Measurements from ENCODE around the gene FTCDNL1.

Gene FTCDNL1

GRCh38 chr2:199818754-199819153, 32.2 kb downstream of the FTCDNL1 start:
- H3K9me3 Mint-ChIP-seq = peaks cover 0 to 1% of the 10 kb centered on the region in 2 donors
- H3K27me3 Mint-ChIP-seq = no peaks in the 10 kb centered on the region
- H3K4me1 Mint-ChIP-seq = no peaks in the 10 kb centered on the region
- H3K27ac Mint-ChIP-seq = no peak overlapping the region
- H3K36me3 Mint-ChIP-seq = peaks cover 3 to 4% of the 10 kb centered on the region in 2 donors
- no peak overlapping the region for H3K4me3 Mint-ChIP-seq
- DNase-seq (no peak), ATAC-seq (replicated peaks) (no peak)

- Mint-ChIP-seq H3K27me3 (no peaks in the 10 kb centered on the region), H3K4me3 (no peak overlapping the region)
- no peak for DNase-seq
These were observed 33.0 kb downstream of the FTCDNL1 start for GRCh38 chr2:199818026-199818425.

GRCh38 chr2:199814817-199815211, 36.2 kb downstream of the FTCDNL1 start:
- Mint-ChIP-seq H3K27ac (no peak overlapping the region), H3K9me3 (no peaks in the 10 kb centered on the region), H3K4me1 (no peaks in the 10 kb centered on the region), H3K36me3 (peaks cover 0 to 2% of the 10 kb centered on the region in 2 donors), H3K27me3 (no peaks in the 10 kb centered on the region), H3K4me3 (no peak overlapping the region)
- no peak for DNase-seq
- ATAC-seq (replicated peaks) = no peak

More at GRCh38 chr2:199818026-199818425, 33.0 kb downstream of the FTCDNL1 start:
- Mint-ChIP-seq H3K27ac (no peak overlapping the region), H3K36me3 (peaks cover under 1 to 2% of the 10 kb centered on the region in 2 donors), H3K4me1 (no peaks in the 10 kb centered on the region), H3K9me3 (peaks cover 0 to under 1% of the 10 kb centered on the region in 2 donors)
- no peak for ATAC-seq (replicated peaks)

GRCh38 chr2:199814101-199814816, 36.7 kb downstream of the FTCDNL1 start:
- H3K4me3 Mint-ChIP-seq = no peak overlapping the region
- DNase-seq (no peak), ATAC-seq (replicated peaks) (no peak)
- H3K27ac Mint-ChIP-seq = no peak overlapping the region
- H3K9me3 Mint-ChIP-seq = no peaks in the 10 kb centered on the region
- no peaks in the 10 kb centered on the region for H3K27me3 Mint-ChIP-seq
- H3K4me1 Mint-ChIP-seq = no peaks in the 10 kb centered on the region
- peaks cover 0 to 2% of the 10 kb centered on the region in 2 donors for H3K36me3 Mint-ChIP-seq

- peaks cover 1 to 4% of the 10 kb centered on the region in 2 donors for H3K9me3 Mint-ChIP-seq
- H3K4me1 Mint-ChIP-seq = no peaks in the 10 kb centered on the region
- no peak overlapping the region for H3K4me3 Mint-ChIP-seq
- ATAC-seq (replicated peaks) (no peak), DNase-seq (no peak)
- no peaks in the 10 kb centered on the region for H3K27me3 Mint-ChIP-seq
- H3K27ac Mint-ChIP-seq = no peak overlapping the region
- H3K36me3 Mint-ChIP-seq = no peaks in the 10 kb centered on the region
These were observed 38.5 kb downstream of the FTCDNL1 start for GRCh38 chr2:199812493-199812892.

- Mint-ChIP-seq H3K4me3 (no peak overlapping the region), H3K4me1 (no peaks in the 10 kb centered on the region), H3K27ac (no peak overlapping the region), H3K36me3 (no peaks in the 10 kb centered on the region), H3K27me3 (no peaks in the 10 kb centered on the region), H3K9me3 (peaks cover 1 to 4% of the 10 kb centered on the region in 2 donors)
- DNase-seq (no peak), ATAC-seq (replicated peaks) (no peak)
These were observed 39.6 kb downstream of the FTCDNL1 start for GRCh38 chr2:199811346-199811745.

GRCh38 chr2:199810422-199811171, 40.4 kb downstream of the FTCDNL1 start:
- Mint-ChIP-seq H3K9me3 (peaks cover 1 to 4% of the 10 kb centered on the region in 2 donors), H3K27me3 (no peaks in the 10 kb centered on the region), H3K4me3 (no peak overlapping the region), H3K36me3 (no peaks in the 10 kb centered on the region), H3K4me1 (no peaks in the 10 kb centered on the region), H3K27ac (peak overlapping the region; percentile 62)
- DNase-seq (no peak), ATAC-seq (replicated peaks) (no peak)

- Mint-ChIP-seq H3K9me3 (peaks cover 1 to 4% of the 10 kb centered on the region in 2 donors), H3K27ac (no peak overlapping the region), H3K36me3 (no peaks in the 10 kb centered on the region), H3K27me3 (no peaks in the 10 kb centered on the region), H3K4me3 (no peak overlapping the region), H3K4me1 (no peaks in the 10 kb centered on the region)
- DNase-seq (no peak), ATAC-seq (replicated peaks) (no peak)
These were observed 43.0 kb downstream of the FTCDNL1 start for GRCh38 chr2:199807966-199808365.

GRCh38 chr2:199806179-199806578, 44.8 kb downstream of the FTCDNL1 start:
- H3K36me3 Mint-ChIP-seq = no peaks in the 10 kb centered on the region
- H3K9me3 Mint-ChIP-seq = peaks cover 1 to 4% of the 10 kb centered on the region in 2 donors
- ATAC-seq (replicated peaks) = no peak
- no peak overlapping the region for H3K4me3 Mint-ChIP-seq
- H3K27ac Mint-ChIP-seq = no peak overlapping the region
- H3K27me3 Mint-ChIP-seq = no peaks in the 10 kb centered on the region
- no peak for DNase-seq
- no peaks in the 10 kb centered on the region for H3K4me1 Mint-ChIP-seq

GRCh38 chr2:199804831-199805230, 46.2 kb downstream of the FTCDNL1 start:
- Mint-ChIP-seq H3K9me3 (peaks cover 1 to 4% of the 10 kb centered on the region in 2 donors), H3K4me1 (no peaks in the 10 kb centered on the region), H3K27ac (no peak overlapping the region), H3K4me3 (no peak overlapping the region), H3K36me3 (no peaks in the 10 kb centered on the region), H3K27me3 (no peaks in the 10 kb centered on the region)
- no peak for DNase-seq
- ATAC-seq (replicated peaks) = no peak

- ATAC-seq (replicated peaks) (no peak), DNase-seq (no peak)
- Mint-ChIP-seq H3K36me3 (peaks cover 0 to 3% of the 10 kb centered on the region in 2 donors), H3K27me3 (no peaks in the 10 kb centered on the region), H3K9me3 (no peaks in the 10 kb centered on the region), H3K4me3 (no peak overlapping the region), H3K27ac (no peak overlapping the region), H3K4me1 (no peaks in the 10 kb centered on the region)
These were observed 52.0 kb downstream of the FTCDNL1 start for GRCh38 chr2:199798831-199799580.

GRCh38 chr2:199797431-199798403, 53.3 kb downstream of the FTCDNL1 start:
- ATAC-seq (replicated peaks) (no peak), DNase-seq (no peak)
- H3K36me3 Mint-ChIP-seq = peaks cover 0 to 3% of the 10 kb centered on the region in 2 donors
- no peaks in the 10 kb centered on the region for H3K4me1 Mint-ChIP-seq
- no peak overlapping the region for H3K4me3 Mint-ChIP-seq
- H3K27me3 Mint-ChIP-seq = no peaks in the 10 kb centered on the region
- no peaks in the 10 kb centered on the region for H3K9me3 Mint-ChIP-seq
- H3K27ac Mint-ChIP-seq = no peak overlapping the region

GRCh38 chr2:199792381-199792780, 58.6 kb downstream of the FTCDNL1 start:
- no peaks in the 10 kb centered on the region for H3K4me1 Mint-ChIP-seq
- H3K27ac Mint-ChIP-seq = no peak overlapping the region
- no peak for ATAC-seq (replicated peaks)
- no peak overlapping the region for H3K4me3 Mint-ChIP-seq
- no peaks in the 10 kb centered on the region for H3K36me3 Mint-ChIP-seq
- no peaks in the 10 kb centered on the region for H3K27me3 Mint-ChIP-seq
- no peaks in the 10 kb centered on the region for H3K9me3 Mint-ChIP-seq
- DNase-seq = no peak

GRCh38 chr2:199791326-199791725, 59.7 kb downstream of the FTCDNL1 start:
- ATAC-seq (replicated peaks) (no peak), DNase-seq (no peak)
- Mint-ChIP-seq H3K9me3 (no peaks in the 10 kb centered on the region), H3K27ac (no peak overlapping the region), H3K27me3 (no peaks in the 10 kb centered on the region), H3K36me3 (no peaks in the 10 kb centered on the region), H3K4me1 (no peaks in the 10 kb centered on the region), H3K4me3 (no peak overlapping the region)

Data from stimulated activated naive B cell treated with anti-CD40 and anti-IgM and Interleukin-4, amounts not matched to agents 10 μg/mL and 1 μg/mL and 100 μg/mL, for 72 hours (primary cell).